GM19240 (cell line): ENCODE data around the gene PLP2.

Experiments
- DNase-seq: peaks from one replicate; pipeline ENCODE4 v3.0.0; 2011; ENCODE audit warnings: low spot score; ENCODE audit not compliant: insufficient read length

PLP2 gene

DNA sequence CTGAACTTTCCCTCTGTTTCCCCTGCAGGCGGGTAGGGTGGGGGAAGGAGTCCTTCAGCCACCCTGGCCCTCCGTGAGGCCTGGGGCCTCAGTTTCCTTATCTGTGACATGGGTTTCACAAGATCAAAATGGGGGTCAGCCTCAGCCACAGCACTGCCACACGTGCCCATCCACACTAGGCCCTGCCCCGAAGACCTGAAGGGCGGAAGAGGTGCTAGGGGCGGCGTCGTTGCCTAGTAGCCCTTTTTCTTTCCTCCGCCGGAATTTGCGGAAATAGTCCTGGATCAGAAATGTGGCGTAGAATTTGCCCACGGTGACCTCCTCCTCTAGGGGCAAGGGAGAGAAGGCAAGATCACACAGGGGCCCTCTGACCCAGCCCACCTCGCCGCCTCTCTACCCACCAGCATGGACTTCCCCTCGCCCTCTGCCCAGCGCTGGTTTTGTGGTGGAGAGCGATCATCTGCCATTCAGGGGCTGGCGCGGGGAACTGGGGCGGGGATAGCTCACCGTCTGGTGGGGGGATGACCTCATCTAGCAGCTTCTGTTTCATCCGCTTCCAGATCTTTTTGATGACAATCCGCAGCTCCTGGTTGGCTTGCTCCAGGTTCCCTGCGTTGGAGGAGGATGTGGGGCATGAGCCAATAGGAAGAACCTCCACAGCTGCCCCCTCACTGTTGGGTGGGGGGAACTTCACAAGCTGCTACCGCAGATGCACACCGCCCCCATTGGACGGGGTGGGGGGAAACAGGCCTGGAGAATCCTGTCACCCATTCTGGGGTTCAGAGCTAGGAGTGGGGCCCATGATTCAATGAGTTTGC is 37.9 kb downstream of the PLP2 start:
- DNase-seq, result no peak

DNA sequence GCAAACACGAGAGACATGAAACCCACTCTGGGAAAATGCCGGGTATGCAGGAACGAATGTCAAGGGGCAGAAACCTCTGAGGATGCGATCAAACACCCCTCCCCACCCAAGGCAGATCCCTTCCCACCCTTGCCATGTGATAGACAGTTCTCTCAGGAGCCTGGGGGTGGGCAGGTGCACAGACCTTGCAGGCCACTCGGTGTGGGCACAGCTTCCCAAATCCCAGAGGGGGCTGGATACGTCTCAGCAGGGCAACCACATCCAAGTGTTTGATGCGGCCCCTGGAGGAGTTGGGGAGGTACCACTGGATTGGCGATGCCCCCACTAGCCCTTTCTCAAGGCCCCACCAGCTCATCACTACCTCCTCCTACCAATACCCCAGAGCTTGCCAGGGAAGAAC is 38.7 kb downstream of the PLP2 start:
- DNase-seq, result no peak

GRCh38 chrX:49211074-49211473 is 39.4 kb downstream of the PLP2 start:
- no peak for DNase-seq

DNA sequence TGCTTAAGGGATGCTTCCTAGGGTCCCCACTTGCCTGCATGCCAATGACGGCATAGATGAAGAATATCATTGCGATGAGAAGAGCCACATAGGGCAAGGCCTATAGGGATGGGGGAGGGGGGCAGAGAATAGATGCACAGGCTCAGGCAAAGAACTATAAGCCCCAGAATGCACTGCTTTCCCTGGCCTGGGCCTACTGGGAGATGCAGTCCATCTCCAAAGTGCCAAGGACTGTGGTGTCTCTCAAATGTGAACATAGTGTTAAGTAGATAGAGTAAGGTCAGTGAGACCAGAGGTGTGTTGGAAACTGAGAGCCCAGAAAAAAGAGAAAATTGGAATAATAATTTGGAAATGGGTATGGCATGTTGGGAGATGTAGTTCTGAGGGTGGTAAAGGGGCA is 40.5 kb downstream of the PLP2 start:
- DNase-seq, result no peak

GRCh38 chrX:49212861-49213260 is 41.2 kb downstream of the PLP2 start:
- no peak for DNase-seq

DNA sequence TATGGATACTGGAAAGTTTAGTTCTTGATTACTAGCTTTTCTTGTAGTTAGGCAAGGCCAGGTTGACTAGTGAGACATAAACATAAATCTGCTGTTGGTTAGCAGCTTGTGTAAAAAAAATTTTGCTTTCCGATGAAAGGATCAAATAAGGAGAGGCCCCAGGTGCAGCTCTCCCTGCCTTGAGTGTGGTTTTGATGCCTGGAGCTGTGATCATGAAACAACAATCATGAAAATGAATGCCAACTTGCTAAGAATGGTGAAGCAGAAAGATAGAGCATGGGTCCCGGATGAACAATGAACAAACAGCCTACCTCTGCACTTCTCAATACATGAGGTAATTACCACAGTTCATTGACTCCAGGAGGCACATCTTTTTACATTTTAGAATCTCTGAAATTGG is 42.7 kb downstream of the PLP2 start:
- DNase-seq, result no peak

- DNase-seq, result no peak
Observed at GRCh38 chrX:49214996-49215526, 43.4 kb downstream of the PLP2 start.

DNA sequence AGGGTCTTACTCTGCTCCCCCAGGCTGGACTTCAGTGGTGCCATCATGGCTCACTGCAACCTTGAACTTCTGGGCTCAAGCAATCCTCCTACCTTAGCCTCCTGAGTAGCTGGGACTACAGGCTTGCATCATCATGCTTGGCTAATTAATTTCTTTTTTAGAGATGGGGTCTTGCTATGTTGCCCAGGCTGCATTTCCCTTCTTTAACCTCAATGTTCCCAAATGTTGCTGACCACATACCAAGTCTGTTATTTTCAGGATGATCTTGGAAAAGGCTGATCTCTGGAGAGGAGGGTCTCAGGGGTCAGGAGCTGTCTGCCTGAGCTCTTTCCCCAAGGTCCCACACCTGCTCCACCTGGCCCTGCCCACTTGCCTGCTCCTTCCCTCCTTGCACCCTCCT is 48.4 kb downstream of the PLP2 start:
- no peak for DNase-seq

DNA sequence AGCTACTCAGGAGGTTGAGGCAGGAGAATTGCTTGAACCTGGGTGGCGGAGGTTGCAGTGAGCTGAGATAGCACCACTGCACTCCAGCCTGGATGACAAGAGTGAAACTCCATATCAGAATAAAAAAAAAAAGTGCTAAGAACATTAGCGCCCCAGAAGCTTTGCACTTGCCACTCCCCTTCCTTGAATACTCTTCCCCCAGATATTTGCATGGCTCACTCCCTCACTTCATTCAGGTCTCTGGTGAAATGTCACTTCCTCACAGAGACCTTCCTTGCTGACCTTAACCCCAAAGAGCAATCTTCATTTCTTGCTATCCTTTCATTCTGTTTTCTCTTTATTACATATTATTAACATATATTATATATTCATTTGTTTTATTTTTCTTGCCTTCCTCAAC is 50.2 kb downstream of the PLP2 start:
- DNase-seq, result no peak
